Activated T-helper 1 cell treated with anti-CD3 and anti-CD28 coated beads, Interleukin-12 subunit alpha, Interleukin-12 subunit beta, Interleukin-2, Interleukin-4 antibody, amounts not matched to agents 30 ng/mL and 10 ng/mL and 1 ng/mL, durations not matched to agents 14 hours and 24 hours and 36 hours (primary cell): Measurements from ENCODE around the gene FARP1. TPM values are rescaled to one million over a fixed set of nuclear protein-coding genes. Genes with fewer than 3 reads are reported as not detected.
"Not testable (repeated sequence)": the region's sequence is repeated elsewhere in the genome, so short reads cannot be mapped to it uniquely, and the experiment has no call there.

ENCODE experiments used
- DNase-seq: peaks from one replicate; pipeline ENCODE4 v3.0.0; 2021; ENCODE audit warnings: low spot score
- H3K27ac Mint-ChIP-seq: one replicate; pipeline ENCODE4 v1.8.0; 2021; ENCODE audit warnings: mild to moderate bottlenecking, mixed read lengths
- H3K27me3 Mint-ChIP-seq: one replicate; pipeline ENCODE4 v1.8.0; 2022; ENCODE audit warnings: mild to moderate bottlenecking, moderate library complexity, mixed read lengths; ENCODE audit not compliant: insufficient read depth
- H3K36me3 Mint-ChIP-seq: one replicate; pipeline ENCODE4 v1.8.0; 2021; ENCODE audit warnings: low read depth, mixed read lengths
- H3K4me1 Mint-ChIP-seq: one replicate; pipeline ENCODE4 v1.8.0; 2021; ENCODE audit warnings: low read depth, mixed read lengths
- H3K4me3 Mint-ChIP-seq: one replicate; pipeline ENCODE4 v1.8.0; 2021; ENCODE audit warnings: mild to moderate bottlenecking, moderate library complexity, mixed read lengths
- H3K9me3 Mint-ChIP-seq: one replicate; pipeline ENCODE4 v1.8.0; 2021; ENCODE audit warnings: mixed read lengths
- intact Hi-C: fragments of 100-400 bp; cut with micrococcal nuclease; formaldehyde crosslinking; loops from one replicate; pipeline ENCODE4 v1.15.1; 2024
- total RNA-seq: library from RNA; stranded (reverse); gene quantifications from 2 replicates; pipeline ENCODE4 v1.2.3, GENCODE V29; 2022

FARP1 gene
- total RNA-seq, 1 donor from 2014 or later: 0.34 TPM

DNA sequence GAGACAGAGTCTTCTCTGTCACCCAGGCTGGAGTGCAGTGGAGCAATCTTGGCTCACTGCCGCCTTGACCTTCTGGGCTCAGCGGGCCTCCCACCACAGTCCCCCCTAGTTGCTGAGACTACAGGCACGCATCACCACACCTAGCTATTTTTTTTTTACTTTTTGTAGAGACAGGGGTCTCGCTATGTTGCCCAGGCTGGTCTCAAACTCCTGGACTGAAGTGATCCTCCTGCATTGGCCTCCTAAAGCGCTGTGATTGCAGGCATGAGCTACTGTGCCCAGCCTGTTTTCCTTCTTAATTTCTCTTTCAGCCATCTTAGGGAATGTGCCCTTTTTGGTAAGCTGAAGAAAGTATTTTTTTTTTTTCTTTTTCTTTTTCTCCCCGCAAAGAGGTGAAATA is 76.8 kb downstream of the FARP1 start:
- DNase-seq: no peak
- H3K36me3 Mint-ChIP-seq: no peaks in the 10 kb centered on the region
- no peak overlapping the region for H3K4me3 Mint-ChIP-seq
- H3K4me1 Mint-ChIP-seq: no peaks in the 10 kb centered on the region
- H3K27ac Mint-ChIP-seq: no peak overlapping the region
- no peaks in the 10 kb centered on the region for H3K27me3 Mint-ChIP-seq
- intact Hi-C loops: no loop called here
- H3K9me3 Mint-ChIP-seq: no peaks in the 10 kb centered on the region

GRCh38 chr13:98220271-98220791 is 77.4 kb downstream of the FARP1 start:
- no peak overlapping the region for H3K27ac Mint-ChIP-seq
- H3K4me3 Mint-ChIP-seq: no peak overlapping the region
- no peaks in the 10 kb centered on the region for H3K4me1 Mint-ChIP-seq

DNA sequence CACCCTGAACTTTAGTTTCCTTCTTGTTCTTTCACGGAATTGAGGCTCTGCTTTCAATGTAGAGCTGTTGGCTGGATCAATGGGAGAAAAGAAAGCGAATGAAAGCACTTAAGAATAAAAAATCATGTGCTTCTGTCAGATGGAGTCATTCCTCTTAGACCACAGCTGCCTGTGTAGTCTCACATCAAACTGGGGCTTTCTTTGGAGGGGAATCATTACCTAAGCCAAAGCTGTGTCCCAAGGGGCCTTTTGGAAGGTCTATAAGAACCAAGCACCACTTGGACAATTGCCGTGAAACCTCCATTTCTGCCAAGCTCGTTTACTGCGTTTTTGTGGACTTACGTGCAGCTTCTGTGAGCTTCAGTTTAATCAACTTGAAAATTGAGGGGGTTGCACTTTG is 78.3 kb downstream of the FARP1 start:
- Mint-ChIP-seq H3K9me3 (no peaks in the 10 kb centered on the region), H3K4me3 (no peak overlapping the region)

More at GRCh38 chr13:98220271-98220791, 77.4 kb downstream of the FARP1 start:
- H3K9me3 Mint-ChIP-seq: no peaks in the 10 kb centered on the region
- DNase-seq: no peak
- no peaks in the 10 kb centered on the region for H3K36me3 Mint-ChIP-seq
- no peaks in the 10 kb centered on the region for H3K27me3 Mint-ChIP-seq
- intact Hi-C loops: no loop called here

DNA sequence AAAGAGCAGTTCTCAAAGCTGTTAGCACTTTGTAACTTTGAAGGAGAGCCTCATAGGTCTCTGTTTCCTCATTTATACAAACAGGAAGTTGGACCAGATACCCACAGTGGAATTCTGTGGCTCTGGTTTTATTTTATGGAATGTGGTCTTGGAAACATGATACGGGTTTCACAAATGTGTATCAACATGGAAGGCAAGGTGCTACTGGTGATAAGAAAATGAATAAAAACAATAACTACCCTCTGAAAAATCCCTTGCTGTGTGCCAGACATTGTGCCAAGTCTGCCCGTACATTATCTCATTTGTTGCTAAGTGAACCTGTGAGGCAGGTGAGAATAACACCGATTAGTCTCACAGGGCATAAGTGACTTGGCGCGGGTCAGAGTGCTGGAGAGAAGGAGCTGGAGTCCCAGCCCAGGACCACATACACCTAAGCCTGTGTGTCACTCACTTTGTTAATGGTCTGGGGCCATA is 79.2 kb downstream of the FARP1 start:
- no peaks in the 10 kb centered on the region for H3K9me3 Mint-ChIP-seq
- no peaks in the 10 kb centered on the region for H3K36me3 Mint-ChIP-seq
- no peak overlapping the region for H3K4me3 Mint-ChIP-seq
- H3K27me3 Mint-ChIP-seq: no peaks in the 10 kb centered on the region
- intact Hi-C loops: no loop called here
- no peak for DNase-seq
- H3K27ac Mint-ChIP-seq: no peak overlapping the region
- H3K4me1 Mint-ChIP-seq: no peaks in the 10 kb centered on the region

More for the DNA sequence above, 78.3 kb downstream of the FARP1 start:
- no peaks in the 10 kb centered on the region for H3K36me3 Mint-ChIP-seq
- no peaks in the 10 kb centered on the region for H3K4me1 Mint-ChIP-seq
- intact Hi-C loops: no loop called here
- DNase-seq: no peak
- H3K27me3 Mint-ChIP-seq: no peaks in the 10 kb centered on the region
- no peak overlapping the region for H3K27ac Mint-ChIP-seq

DNA sequence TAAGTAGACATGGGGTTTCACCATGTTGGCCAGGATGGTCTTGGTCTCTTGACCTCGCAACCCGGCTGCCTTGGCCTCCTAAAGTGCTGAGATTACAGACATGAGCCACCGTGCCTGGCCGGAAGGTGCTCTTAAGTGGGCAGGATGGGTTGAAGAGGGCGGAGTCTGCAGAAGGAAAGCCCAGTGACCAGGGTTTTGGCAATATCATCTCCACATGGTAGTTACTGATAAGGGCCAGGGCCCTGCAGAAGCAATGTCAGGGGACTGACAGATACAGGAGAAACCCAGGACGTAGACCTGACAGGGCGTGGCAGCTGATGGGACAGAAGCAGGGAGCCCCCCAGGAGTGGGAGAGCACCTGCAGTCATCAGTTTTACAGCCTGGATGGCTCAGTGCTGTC is 79.9 kb downstream of the FARP1 start:
- H3K4me1 Mint-ChIP-seq: no peaks in the 10 kb centered on the region
- H3K27me3 Mint-ChIP-seq: no peaks in the 10 kb centered on the region
- no peak overlapping the region for H3K27ac Mint-ChIP-seq
- no peak overlapping the region for H3K4me3 Mint-ChIP-seq
- no peak for DNase-seq
- no peaks in the 10 kb centered on the region for H3K9me3 Mint-ChIP-seq
- H3K36me3 Mint-ChIP-seq: no peaks in the 10 kb centered on the region
- intact Hi-C loops: no loop called here

DNA sequence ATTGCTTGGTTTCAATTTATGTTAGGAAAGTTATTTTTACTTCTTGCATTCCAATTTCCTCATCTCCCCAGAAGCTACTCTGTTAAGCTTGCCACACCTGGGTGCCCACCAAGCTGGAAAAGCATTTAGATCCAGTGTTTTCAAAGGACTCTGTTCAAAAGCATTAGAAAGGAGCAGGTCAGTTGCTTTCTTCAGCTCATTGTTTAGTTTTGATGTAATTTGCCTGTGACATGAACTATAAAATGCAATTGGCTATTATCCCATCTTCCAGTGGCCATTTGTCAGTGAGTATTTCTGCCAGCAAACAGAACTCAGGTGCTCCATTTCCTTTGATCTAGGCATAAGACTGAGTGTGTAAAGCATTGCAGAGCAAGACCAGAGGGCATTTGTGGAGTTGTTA is 80.8 kb downstream of the FARP1 start:
- Mint-ChIP-seq H3K9me3 (no peaks in the 10 kb centered on the region), H3K27me3 (no peaks in the 10 kb centered on the region), H3K4me1 (no peaks in the 10 kb centered on the region), H3K36me3 (no peaks in the 10 kb centered on the region), H3K27ac (no peak overlapping the region), H3K4me3 (no peak overlapping the region)
- intact Hi-C loops: no loop called here
- no peak for DNase-seq

DNA sequence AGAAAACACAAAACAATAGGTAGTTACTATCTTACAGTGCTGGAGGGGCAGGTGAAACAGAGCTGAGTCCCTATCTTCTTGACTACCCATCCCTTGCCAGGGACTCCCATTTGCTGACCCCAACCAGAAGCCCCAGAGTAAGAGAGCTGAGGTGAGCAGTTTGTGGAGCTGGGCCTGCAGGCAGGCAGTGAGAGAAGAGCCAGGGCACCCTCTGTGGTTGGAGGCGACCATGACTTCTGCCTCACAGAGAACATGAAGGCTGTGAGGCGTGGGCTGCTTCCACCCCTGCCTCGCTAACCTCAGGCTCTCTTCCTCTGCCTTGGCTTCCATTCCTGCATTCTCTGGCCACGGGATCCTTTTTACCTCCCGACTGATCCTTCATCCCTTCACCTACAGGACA is 81.7 kb downstream of the FARP1 start:
- DNase-seq: no peak
- no peak overlapping the region for H3K4me3 Mint-ChIP-seq
- intact Hi-C loops: no loop called here
- no peaks in the 10 kb centered on the region for H3K9me3 Mint-ChIP-seq
- no peak overlapping the region for H3K27ac Mint-ChIP-seq
- H3K4me1 Mint-ChIP-seq: no peaks in the 10 kb centered on the region
- no peaks in the 10 kb centered on the region for H3K36me3 Mint-ChIP-seq
- H3K27me3 Mint-ChIP-seq: no peaks in the 10 kb centered on the region

- Mint-ChIP-seq H3K4me3 (no peak overlapping the region), H3K4me1 (no peaks in the 10 kb centered on the region), H3K27ac (no peak overlapping the region), H3K27me3 (no peaks in the 10 kb centered on the region), H3K9me3 (no peaks in the 10 kb centered on the region), H3K36me3 (no peaks in the 10 kb centered on the region)
- intact Hi-C loops: no loop called here
- DNase-seq: no peak
Measured at GRCh38 chr13:98225036-98225940, 82.4 kb downstream of the FARP1 start.

DNA sequence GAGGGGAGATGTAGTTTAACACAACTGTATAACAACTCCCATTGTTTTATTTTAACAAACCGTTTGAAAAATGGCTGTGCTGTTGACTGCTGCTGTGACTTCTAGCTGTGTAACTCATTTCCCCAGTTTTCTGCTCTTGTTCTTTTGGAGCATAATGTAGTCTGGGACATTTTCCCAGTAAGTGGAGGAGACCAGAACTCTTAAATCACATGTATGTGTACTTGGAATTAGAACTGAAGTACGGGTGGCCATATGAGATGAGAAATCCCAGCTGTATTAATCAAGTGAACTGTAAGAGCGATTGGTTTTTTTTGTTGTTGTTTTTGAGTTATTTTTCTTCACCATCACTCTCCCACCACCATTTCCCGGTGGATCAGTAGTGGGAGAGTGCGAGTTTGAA is 83.6 kb downstream of the FARP1 start:
- H3K27ac Mint-ChIP-seq: no peak overlapping the region
- intact Hi-C loops: no loop called here
- no peak for DNase-seq
- H3K4me1 Mint-ChIP-seq: no peaks in the 10 kb centered on the region
- no peak overlapping the region for H3K4me3 Mint-ChIP-seq
- no peaks in the 10 kb centered on the region for H3K9me3 Mint-ChIP-seq
- no peaks in the 10 kb centered on the region for H3K36me3 Mint-ChIP-seq
- no peaks in the 10 kb centered on the region for H3K27me3 Mint-ChIP-seq

DNA sequence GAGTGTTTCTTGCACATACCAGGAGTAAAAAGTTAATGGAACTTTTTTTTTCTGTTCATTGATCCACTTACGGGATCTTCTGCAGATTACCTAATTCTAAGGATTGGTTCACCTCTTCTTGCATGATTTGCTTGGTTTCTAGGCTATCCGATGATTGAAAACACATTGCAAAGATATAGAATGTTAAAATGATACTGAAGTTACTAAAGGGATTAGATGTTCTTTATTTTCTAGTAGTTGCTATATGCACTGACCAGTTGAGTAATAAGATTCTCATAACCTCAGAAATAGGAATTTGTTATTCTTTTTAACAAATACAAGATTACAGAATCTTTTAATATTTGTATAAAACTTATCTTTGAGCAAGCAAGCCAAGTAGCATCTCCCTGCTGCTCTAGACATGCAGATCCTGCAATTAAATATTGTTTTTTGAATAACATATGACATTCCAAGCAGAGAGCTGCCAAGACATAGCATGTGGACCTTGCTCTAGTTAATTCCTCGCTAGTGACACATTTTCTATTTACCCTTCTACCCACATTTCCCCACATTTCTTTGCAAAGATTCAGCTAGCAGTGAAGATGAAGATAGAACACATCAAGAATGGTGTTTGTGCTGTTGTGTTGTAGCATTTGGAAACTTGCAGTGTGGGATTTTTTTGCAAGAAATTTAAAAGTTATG is 85.9 kb downstream of the FARP1 start:
- Mint-ChIP-seq H3K27me3 (no peaks in the 10 kb centered on the region), H3K4me3 (no peak overlapping the region), H3K4me1 (no peaks in the 10 kb centered on the region), H3K27ac (no peak overlapping the region), H3K9me3 (no peaks in the 10 kb centered on the region), H3K36me3 (no peaks in the 10 kb centered on the region)
- DNase-seq: no peak
- intact Hi-C loops: no loop called here

GRCh38 chr13:98230762-98231161 is 87.9 kb downstream of the FARP1 start:
- H3K27ac Mint-ChIP-seq, H3K4me3 Mint-ChIP-seq, H3K36me3 Mint-ChIP-seq, H3K4me1 Mint-ChIP-seq, DNase-seq, intact Hi-C loops, H3K27me3 Mint-ChIP-seq, H3K9me3 Mint-ChIP-seq: not testable (repeated sequence)

DNA sequence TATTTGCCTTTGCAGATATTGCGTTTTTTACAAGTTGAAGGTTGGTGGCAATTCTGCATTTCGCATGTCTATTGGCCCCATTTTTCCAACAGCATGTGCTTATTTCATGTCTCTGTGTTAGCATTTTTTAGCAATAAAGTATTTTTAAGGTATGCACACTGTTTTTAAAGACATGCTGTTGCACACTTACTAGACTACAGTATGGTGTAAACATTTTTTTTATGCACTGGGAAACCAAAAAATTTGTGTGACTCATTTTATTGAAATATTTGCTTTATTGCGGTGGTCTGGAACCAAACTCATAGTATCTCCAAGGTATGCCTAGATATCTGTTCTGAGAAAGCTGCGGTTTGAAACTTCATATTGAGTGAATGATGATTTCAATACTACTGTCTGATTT is 89.6 kb downstream of the FARP1 start:
- no peaks in the 10 kb centered on the region for H3K36me3 Mint-ChIP-seq
- DNase-seq: no peak
- H3K4me3 Mint-ChIP-seq: no peak overlapping the region
- H3K27me3 Mint-ChIP-seq: no peaks in the 10 kb centered on the region
- H3K9me3 Mint-ChIP-seq: no peaks in the 10 kb centered on the region
- no peaks in the 10 kb centered on the region for H3K4me1 Mint-ChIP-seq
- H3K27ac Mint-ChIP-seq: no peak overlapping the region
- intact Hi-C loops: no loop called here

- Mint-ChIP-seq H3K27me3 (no peaks in the 10 kb centered on the region), H3K4me1 (no peaks in the 10 kb centered on the region), H3K27ac (no peak overlapping the region), H3K4me3 (no peak overlapping the region), H3K36me3 (no peaks in the 10 kb centered on the region), H3K9me3 (no peaks in the 10 kb centered on the region)
- intact Hi-C loops: no loop called here
- no peak for DNase-seq
Measured at GRCh38 chr13:98233127-98233526, 90.2 kb downstream of the FARP1 start.
